Right renal cortex interstitium (tissue), 3 donors: Measurements from ENCODE around the gene TTLL5. TPM values are rescaled to one million over a fixed set of nuclear protein-coding genes. Genes with fewer than 3 reads are reported as not detected.

Source experiments
- DNase-seq, 3 donors: peaks; one replicate each; pipeline ENCODE4 v3.0.0-alpha.2; 2013; ENCODE audit warnings: low read depth in 3 of 3, low spot score in 2 of 3
- polyA plus RNA-seq, 3 donors: library from polyadenylated mRNA; unstranded; fragments of 120-200 nt; gene quantifications; one replicate each; pipeline ENCODE4 v1.2.1, GENCODE V29; 2013; ENCODE audit not compliant: insufficient read length in 3 of 3

TTLL5 gene
- polyA plus RNA-seq, 3 donors, result 28.7 to 35.1 (median 33.1) TPM

DNA sequence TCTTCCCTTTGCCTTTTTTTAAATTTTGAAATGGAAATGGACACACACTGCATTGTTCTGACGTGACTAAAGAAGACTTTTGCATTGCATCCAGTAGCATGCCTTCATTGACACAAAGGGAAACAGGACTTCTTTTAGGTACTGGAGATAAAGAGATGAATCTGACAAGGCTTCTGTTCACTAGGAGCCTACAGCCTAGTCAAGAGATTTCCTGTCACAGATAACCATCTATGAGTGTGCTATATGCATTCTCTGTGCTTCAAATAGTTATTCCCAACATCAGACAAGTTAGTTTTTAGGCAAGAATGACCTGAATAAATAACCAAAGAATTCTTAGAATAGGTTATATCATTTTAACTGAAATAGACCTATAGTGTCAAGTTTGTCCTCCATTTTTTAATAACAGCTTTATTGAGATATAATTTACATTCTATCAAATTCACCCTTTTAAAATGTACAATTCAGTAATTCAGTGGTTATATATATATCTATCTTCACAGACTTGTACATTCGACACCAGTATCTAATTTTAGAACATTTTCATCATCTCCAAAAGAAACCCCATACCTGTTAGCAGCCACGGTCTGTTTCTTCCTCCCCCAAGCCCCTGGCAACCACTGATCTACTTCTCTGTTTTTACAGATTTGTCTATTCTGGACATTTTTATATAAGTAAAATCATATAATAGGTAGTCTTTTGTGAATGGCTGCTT is 122.7 kb downstream of the TTLL5 start:
- no peak for DNase-seq

DNA sequence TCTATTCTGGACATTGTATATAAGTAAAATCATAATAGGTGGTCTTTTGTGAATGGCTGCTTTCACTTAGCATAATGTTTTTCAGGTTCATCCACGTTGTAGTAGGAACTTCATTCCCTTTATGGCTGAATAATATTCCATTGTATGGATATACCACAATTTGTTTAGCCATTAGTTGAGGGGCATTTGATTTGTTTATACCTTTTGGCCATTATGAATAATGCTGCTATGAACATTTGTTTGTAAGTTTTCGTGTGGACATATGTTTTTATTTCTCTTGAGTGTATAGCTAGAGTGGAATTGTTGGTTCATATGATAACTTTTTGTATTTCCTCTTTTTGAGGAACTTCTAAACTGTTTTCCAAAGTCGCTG is 123.3 kb downstream of the TTLL5 start:
- DNase-seq, result no peak

DNA sequence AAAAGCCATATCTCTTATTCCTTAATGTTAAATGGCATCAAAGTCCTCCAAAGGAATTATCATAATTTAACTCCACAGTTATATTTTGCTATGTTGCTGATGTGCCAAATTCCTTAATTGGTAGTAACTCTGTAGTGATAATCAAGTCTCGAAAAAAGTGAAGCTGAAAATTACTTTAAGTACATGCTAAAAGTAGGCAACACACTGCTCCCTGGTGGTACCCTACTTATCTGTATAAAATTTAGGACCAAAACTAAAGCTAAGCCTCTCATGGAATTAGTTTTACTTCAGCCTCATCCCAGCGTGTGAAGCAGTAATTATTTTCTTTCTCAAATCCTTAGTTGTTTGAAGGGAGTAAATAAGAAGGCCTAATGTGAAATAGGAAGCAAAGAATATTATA is 132.8 kb downstream of the TTLL5 start:
- no peak for DNase-seq

DNA sequence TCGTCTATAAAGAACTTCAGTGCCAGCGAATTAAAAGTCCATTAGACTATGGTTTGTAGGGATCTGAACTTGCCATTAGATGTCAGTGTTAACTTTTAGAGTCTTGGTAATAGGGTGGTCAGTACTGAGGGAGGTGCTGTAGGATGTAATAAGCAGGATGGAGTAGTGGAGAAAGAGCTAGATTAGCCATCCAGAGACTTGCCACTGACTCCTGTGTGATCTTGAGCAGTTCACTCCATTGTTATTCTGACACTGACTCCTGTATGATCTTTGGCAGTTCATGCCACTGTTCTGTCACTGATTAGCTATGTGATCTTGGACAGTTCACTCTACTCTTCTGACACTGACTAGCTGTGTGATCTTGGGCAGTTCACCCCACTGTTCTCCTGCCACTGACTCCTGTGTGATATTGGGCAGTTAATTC is 133.6 kb downstream of the TTLL5 start:
- DNase-seq, result no peak

DNA sequence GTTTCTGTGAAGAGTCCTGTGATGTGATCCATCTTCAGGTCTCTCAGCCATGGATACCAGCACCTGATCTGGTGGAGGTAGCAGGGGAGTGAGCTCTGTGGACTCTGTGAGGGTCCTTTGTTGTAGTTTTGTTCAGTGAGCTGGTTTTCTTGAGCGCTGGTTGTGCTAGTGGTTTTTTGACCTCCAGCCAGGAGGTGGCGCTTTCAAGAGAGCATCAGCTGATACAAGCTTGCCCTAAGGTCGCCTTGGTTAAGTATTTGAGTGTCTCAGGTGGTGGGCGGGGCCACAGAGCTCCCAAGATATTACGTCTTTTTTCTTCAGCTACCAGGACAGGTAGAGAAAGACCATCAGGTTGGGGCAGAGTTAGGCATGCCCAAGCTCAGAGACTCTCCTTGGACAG is 139.7 kb downstream of the TTLL5 start:
- no peak for DNase-seq

DNA sequence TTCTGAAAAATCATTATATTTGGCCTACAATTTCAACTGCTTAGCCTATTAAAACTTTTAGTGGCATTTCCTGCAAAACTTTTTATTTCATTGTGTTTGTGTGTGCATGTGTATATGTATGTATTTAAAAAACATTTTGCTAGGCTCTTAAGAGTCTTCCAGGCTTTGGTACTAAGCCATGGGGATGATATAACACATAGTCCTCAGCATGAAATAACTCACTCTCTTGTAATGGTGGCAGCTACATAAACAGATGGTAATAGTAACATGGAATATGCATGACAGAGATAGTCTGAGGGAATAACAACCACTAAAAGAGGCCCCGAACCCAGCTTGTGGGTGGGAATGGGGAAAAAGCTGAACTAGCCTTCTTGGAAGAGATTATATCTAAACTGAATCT is 141.4 kb downstream of the TTLL5 start:
- DNase-seq, result no peak

DNA sequence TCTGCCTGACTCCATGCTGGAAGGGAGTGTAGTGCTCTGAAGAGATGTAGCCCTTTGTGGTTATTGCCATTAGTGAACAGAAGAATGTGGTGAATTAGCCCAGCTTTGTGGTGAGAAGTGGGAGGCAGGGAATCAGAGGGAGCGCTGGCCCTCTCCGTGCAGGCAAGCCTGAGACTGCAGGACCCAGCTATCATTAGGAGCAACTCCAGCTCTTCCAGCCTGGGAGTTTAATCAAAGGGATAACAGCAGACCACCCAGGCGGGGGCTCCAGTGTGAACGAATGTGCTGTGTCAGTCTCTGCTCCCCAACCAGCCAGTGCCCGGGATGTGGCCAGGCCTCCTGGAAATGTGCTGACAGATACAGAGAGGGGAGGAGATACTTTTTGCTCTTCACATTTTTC is 142.7 kb downstream of the TTLL5 start:
- no peak for DNase-seq

DNA sequence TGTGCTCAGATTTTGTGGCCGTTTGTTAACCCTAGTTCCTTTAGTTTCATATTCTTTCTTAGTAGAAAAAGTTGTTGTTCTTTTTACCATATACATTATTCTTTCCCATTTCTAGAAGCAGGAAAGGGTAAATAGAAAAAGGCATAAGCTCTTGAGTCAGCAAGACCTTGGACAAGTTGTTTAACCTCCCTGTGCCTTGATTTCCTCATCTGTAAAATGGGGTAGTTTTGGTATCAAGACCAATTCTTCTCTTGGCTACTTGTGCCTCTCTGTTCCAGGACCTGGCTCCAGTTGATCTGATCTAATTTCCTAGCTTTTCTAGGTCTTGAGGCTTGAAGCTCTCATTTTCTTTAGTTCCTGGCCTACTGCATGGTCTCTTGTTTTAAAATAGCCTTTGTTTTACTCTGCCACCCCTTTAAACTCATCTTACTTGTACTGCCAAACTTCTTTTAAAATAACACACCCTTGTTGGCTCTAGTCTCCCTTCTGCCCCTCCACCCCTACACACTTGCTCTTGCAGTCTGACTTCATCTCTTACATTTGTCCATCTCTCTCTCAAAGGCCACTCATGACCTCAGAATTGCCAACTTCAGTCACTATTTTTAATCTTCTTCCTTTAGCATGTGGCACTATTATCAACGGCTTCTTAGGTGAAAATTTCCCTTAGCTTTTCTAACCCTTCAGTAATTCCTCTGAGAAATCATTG is 143.7 kb downstream of the TTLL5 start:
- DNase-seq, result no peak

DNA sequence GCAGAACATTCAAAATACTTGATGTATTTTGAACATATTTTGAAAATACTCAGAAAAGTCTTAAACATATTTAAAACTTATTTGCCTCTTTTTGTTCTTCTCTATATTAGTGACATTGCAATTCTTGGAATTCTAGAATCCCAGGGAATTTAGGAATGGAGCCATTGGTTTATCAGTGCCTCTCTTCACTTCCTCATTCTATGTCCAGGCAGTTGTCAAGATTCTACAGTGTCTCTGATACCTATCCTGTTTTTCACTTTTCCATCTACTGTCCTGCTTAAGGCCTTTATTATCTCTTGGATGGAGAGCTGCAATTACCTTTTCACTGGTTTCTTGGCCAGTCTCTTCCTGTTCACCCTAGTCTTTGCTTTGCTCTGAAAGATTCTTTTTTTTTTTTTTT is 144.6 kb downstream of the TTLL5 start:
- no peak for DNase-seq

DNA sequence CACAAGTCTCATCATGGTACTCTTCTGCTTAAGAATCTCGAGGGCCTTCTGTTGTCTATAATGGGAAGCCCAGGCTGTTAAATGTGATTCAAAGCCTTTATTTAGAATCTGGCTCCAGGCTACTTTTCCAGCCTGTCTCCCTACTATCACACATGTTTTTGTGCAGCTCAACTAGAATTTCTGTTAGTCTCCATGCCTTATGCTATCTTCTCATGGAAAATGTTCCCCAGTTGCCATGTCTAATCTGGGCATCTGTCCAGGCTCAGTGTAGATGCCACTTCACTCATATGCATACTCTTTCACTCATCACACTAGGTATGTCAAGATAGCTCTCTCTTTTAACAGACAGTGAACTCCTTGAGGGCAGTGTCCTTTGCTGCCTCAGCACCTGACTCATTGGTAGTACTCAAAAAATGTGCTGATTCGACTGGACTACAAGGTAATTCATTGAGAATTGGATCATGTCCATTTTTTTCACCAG is 145.3 kb downstream of the TTLL5 start:
- no peak for DNase-seq

DNA sequence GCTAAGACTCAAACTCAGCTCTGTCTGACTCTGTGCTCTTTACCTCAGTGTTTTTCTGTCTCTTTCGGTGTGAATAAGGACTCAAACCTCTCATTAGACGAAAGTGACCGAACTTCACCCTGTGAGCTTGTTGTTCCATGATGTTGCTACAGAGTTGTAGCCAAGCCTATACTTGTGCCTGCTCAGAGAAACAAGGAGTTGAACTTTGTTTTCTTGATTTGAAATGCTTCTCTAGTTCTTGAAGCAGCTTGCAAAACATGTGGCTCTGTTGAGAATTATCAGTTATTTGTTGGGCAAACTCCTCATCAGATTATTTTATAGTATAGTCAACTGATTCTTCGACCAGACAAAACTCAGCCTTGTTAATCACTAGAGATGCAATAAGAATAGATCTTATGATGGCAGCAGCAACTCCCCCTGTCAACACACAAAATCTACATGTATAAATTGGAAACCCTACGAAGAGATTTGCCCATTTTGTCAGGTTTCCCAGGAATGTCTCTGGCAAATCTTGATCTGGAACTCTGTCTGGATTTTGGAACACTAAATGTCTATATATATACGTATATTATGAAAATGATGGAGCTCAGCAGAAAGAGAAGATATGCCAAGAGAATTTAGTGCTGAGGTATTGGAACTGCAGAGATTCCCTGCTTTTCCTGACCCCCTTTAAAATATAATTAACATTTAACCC is 146.8 kb downstream of the TTLL5 start:
- no peak for DNase-seq

DNA sequence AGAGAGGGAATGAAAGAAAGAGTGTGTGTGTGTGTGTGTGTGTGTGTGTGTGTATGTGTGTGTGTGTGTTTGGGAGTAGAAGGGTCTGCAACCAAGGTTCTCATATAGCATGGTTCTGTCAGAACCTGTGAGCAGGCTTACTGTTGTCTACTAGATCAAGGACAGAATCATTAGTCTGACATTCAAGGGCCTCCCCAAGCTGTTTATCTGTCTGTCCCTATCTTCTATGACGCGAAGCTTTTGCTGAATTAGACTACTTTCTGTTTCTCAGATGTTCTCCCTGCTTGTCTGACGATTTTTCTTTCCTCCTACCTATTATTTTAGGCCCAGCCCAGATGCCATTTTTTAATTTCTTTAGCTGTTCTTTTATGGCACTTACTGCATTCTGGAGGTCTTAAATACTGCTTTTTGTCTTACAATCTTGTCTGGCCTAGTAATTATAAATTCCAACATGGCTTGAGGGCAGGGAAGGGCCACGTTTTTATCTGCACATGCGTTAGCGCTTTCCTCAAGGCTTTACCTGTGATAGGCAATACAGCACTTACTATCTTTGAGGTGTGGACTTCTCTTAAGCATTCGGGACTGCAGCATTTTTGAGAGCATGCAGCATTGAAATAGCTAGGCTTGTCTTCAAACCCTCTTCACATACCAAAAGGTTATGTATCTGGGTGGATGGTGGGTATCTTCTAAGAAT is 150.2 kb downstream of the TTLL5 start:
- no peak for DNase-seq

DNA sequence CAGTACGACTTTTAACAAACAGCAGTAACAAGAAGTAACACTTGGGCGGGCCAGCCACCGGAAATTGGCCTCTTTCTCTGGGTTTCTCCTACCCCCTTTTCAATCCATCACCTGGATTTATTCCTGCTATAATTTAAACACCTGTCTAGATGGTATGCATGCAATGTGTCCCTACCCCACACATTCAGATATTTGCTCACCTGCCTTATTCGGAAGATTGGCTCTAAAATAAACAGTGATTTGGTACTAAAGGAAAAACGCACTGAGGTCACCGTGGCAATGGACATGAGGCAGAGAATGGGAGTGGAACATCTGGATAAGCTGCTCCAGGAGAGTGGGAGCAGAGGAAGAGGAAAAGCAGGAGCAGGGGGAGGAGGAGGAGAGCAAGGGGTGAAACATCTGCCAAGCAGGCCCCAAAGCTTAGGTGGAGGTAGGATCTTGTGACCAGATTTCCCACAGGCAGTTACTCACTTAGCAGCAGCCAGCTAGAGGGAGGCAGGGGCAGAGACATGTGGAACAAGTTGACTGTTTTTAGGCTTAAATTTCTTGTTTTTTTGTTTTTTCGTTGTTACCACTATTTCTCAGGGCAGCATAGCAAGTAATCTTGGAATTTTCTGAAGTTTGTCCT is 150.9 kb downstream of the TTLL5 start:
- DNase-seq, result no peak

DNA sequence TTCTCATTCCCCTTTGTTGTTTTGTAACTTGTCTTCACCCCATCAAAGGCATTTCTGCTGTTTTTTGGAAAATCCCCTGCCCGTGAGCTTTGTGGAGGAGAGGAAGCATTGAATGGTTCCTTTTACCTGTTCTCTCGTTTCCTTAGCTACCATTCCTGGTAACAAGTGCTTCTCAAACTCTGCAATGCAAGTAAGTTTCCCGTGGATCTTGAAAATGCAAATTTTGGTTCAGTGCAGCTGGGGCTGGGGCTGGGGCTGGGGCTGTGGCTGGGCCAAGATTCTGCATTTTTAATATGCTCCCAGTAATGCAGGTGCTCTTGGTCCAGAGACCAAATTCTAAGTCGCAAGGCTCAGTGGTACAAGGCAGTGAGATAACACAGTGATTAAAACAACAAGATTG is 151.6 kb downstream of the TTLL5 start:
- no peak for DNase-seq

DNA sequence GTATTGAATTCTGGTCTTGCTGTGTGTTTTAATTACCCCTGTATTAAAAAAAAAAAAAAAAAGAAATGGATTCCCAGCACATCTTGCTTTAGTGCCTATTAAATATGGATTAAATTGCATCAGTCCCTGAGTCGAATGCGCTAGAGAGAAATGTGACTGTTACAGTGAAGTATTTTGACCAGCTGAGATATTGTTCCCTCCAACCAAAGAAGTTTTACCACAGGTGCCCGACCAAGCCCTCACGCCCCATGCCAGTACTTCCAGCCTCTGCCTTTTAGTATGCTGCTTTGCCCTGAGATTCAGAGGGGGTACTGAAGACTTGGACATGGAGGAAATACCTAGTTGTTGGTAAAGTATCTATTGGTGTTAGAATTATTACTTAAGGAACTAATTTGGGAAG is 159.7 kb downstream of the TTLL5 start:
- no peak for DNase-seq

DNA sequence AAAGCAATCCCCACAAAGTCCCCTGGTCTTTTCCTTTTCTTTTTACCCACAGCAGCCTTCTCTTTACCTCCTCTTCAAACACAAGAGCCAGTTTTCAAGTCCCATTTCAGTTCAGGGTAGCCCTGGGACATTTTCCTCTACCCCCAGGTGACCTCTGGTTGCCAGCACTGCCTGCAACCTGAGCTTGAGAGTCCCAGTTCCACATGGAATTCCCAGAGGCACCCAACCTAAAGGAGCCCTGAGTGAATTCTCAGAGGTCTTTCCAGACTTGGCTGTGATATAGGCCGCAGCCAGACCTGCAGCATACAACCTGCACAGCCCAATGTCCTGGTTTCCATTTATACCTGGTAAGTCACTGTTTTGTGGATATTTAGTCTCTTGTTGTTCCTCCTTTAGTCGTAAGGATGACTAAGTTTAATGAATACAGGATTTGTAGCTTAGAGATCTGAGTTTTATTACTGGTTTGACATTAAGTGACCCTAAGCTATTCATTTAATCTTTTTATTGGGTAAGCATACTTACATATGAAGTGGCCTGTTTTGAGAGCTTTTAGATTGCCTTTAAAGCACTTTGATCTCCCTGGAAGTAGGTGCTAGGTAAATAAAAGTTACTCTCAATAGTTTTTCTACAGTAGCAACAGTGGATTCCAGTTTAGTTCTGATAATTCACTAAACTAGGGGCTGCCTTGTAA is 160.9 kb downstream of the TTLL5 start:
- DNase-seq, result no peak

DNA sequence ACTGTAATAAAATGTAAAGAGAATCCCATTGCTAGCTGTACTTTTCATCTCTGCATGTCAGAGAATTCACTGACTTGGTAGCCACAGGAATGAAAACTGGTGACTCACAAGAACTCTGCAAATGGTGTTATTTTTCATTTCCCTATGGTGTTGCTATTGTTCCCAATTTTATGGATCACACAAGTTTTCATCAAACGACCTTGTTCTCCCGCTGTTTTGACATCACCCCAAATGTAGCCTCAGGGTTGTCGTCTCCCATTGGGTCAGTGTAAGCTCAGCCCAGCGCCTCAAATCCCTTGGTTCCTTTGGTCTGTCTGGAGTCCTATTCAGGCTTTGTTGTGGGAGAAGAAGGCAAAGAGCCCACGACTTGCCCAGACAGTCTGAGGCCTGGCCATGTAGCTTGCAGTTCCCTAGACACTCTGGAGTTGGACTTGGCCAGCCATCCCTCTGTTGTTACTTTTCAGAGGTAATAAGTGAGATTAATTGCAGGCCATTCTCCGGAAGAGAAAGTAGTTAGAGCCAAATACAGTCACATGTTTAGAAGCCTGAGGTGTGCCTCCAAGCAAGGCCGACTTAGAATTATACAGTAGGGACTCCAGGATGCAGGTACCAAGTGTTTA is 161.6 kb downstream of the TTLL5 start:
- DNase-seq, result no peak

DNA sequence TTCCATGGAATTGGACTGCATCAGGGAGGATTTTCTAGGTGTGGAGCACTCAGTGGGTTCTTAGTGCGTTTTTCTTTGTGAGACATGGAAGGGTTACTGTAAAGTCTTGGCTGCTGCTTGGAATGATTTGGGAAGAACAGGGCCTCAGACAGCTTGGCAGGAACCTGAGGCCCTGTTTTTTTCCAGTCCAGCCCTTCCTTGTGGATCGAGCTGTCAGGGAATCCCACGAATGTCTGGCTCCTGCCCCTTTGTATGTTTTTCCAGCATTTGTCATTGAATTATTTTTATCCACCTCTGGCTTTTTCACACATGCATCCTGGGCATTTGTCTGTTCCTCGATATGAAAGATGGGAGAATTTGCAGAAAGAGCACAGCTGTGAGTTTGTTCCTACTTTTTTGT is 162.3 kb downstream of the TTLL5 start:
- DNase-seq, result no peak

DNA sequence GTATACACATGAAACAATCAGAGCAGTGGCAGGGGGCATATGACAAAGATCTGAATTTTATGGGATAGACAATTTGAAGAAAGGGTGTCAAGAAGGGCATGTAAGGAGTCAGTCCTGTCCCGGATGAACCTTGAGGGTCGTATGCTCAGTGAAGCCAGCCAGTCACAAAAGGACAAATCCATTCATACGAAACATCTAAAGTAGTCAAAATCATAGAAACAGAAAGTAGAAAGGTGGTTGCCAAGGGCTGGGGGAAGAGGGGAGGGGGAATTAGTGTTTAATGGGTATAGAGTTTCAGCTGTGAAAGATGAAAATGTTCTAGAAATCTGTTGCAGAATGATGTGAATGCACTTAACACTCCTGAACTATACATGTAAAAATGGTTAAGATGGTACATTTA is 163.3 kb downstream of the TTLL5 start:
- DNase-seq, result no peak

DNA sequence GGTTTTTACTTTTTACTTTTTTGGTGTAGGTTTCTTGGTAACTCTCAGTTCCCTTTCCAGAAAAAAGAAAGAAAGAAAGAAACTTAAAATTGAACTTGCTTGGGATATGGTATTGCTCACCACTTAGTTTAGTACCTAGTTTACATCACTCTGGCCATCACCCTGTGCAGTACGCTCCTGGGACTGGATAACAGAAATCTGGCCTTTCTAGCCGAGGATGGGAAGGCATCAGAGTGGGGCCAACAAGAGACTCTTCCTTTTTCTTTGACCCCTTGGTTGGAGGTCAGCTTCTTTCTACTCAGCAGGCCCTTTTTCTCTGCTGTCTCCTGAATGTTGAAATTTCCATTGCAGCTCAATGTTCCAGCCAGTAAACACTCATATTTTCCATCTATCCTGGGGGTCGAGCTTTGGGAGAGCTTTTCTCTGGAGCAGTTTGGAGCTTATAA is 164.1 kb downstream of the TTLL5 start:
- DNase-seq, result no peak
